ENCODE results near the gene PDE3B.

- no peak for TF ChIP-seq TOX (CRISPR knock-in tag; IDR thresholded peaks at IDR 0.05; ENCODE audit: borderline replicate concordance)
- no peak for TF ChIP-seq ISL1 (CRISPR knock-in tag; IDR thresholded peaks at IDR 0.05)
- no peak for TF ChIP-seq ZNF8 (CRISPR knock-in tag; IDR thresholded peaks at IDR 0.05)
- no peak for TF ChIP-seq CSRNP3 (CRISPR knock-in tag; IDR thresholded peaks at IDR 0.05)
- TF ChIP-seq TCF4 (CRISPR knock-in tag; IDR thresholded peaks at IDR 0.05; ENCODE audit: borderline replicate concordance) = no peak
Observed at GRCh38 chr11:14641801-14642200, 1.8 kb upstream of the PDE3B start.

All from SK-N-SH treated with all-trans-retinoic acid at 6 μM for 48 hours (cell line).